ENCODE results near the gene TUBGCP6. TPM values are rescaled to one million over a fixed set of nuclear protein-coding genes. Genes with fewer than 3 reads are reported as not detected.

TUBGCP6 gene
- total RNA-seq, 1 experiment from 2014 or later = 38.6 TPM

DNA sequence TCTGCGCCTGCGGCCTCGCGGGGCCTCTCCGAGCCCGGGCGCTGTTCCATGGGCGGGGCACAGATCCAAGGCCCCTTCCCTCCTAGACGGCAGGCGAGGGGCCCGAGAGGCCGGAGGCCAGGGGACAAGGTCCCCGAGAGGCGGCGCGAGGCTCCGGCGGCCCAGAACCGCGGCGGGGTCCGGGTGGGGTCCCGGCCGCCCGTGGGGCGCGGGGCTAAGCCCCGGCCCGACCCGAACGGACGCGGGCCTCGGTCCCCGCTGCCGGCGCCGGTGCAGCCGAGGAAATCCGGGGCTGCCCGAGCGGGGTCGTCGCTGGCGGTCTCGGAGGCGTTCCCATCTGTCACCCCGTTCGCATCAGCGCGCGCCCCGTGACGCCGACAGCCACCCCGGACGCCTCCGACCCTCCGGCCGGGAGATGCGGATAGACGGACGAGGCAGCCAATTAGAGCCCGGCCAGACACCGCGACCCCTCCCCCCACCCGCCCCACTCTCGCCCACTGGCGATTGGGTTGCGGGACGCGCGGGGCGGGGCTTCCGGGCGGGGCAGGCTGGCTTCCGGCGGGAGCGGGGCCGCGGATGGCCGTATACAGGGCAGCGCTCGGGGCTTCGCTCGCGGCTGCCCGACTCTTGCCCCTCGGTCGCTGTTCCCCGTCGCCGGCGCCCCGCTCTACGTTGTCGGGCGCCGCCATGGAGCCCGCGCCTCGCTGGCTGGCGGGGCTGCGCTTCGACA is 44.2 kb downstream of the TUBGCP6 start, which contains the start of gene SELENOO:
Gene SELENOO, plus strand, starts transcription at position 551 of the 730 bp plus-strand sequence. Its CDS starts 26 bp downstream, at position 577.
- RAD21 ChIA-PET (ENCODE audit: low non-redundant PET in 1 of 2, low total read pairs in 2 of 2, uncharacterized antibody in 2 of 2, unreplicated experiment in 2 of 2) = no interaction called here
- peak within 1 kb of the TSS; percentile 67 for H3K9ac ChIP-seq (ENCODE audit: low read length)

More for the DNA sequence above, 44.2 kb downstream of the TUBGCP6 start, which contains the start of gene SELENOO:
- Histone ChIP-seq H2AFZ (ENCODE audit: low read depth, low read length, poor library complexity, severe bottlenecking) (no peak within 1 kb of the TSS), H3K9me2 (ENCODE audit: insufficient read depth) (no peaks in the 10 kb centered on the region), H3K9me3 (ENCODE audit: control insufficient read depth in 1 of 2, insufficient read depth in 1 of 2, low read depth in 1 of 2, low read length in 2 of 2) (peaks cover 0 to 8% of the 10 kb centered on the region in 2 experiments; a peak in 1 of 4 replicates), H3K27ac (ENCODE audit: low read depth, low read length) (peak within 1 kb of the TSS; percentile 93), H3K36me3 (ENCODE audit: control insufficient read depth in 1 of 2, insufficient read depth in 2 of 2, low read length in 2 of 2) (peaks cover 0 to 12% of the 10 kb centered on the region in 2 experiments; a peak in 2 of 4 replicates), H3K4me1 (ENCODE audit: control insufficient read depth in 1 of 2, insufficient read depth in 2 of 2, low read length in 2 of 2) (peaks cover 9 to 19% of the 10 kb centered on the region in 2 experiments; a peak in 3 of 4 replicates), H4K20me1 (ENCODE audit: insufficient read depth) (no peaks in the 10 kb centered on the region), H3K4me2 (ENCODE audit: low read length) (peak within 1 kb of the TSS; percentile 95), H3K79me2 (ENCODE audit: insufficient read depth, low read length) (peaks cover 10% of the 10 kb centered on the region), H3K4me3 (replicated peaks in 1 of 2; ENCODE audit: low read depth in 1 of 2, low read length in 2 of 2) (peak within 1 kb of the TSS; percentile 61 to 65), H3K27me3 (ENCODE audit: insufficient read depth, low read length) (no peaks in the 10 kb centered on the region)
- intact Hi-C loops (cut with micrococcal nuclease) = loop anchor here (10.0 kb wide), 1 partner anchor 266 kb away; no protein-coding TSS in a partner anchor
- ATAC-seq (peak; percentile 89), DNase-seq (ENCODE audit: low read depth, low spot score) (peak; percentile 72)
- BruUV-seq (replicated peaks) = no TSS peak
- POLR2A ChIA-PET = no interaction called here
- CTCF ChIA-PET = no interaction called here
- TF ChIP-seq POLR2AphosphoS5 (IDR thresholded peaks at IDR 0.05; ENCODE audit: low read depth, low read length) (peak; percentile 79), POLR2A (IDR thresholded peaks at IDR 0.05; ENCODE audit: borderline replicate concordance, extremely low read depth, insufficient read depth, insufficient read length) (peak; percentile 51), YY1 (IDR thresholded peaks at IDR 0.05; ENCODE audit: extremely low read depth, insufficient replicate concordance, low read depth, low read length) (peak; percentile 80), ZNF274 (IDR thresholded peaks at IDR 0.05; ENCODE audit: low read depth, low read length) (no peak), SRF (IDR thresholded peaks at IDR 0.05; ENCODE audit: low read depth) (no peak), EZH2phosphoT487 (IDR thresholded peaks at IDR 0.05; ENCODE audit: borderline replicate concordance) (no peak), RAD21 (IDR thresholded peaks at IDR 0.05; ENCODE audit: low read depth) (no peak), EGR1 (IDR thresholded peaks at IDR 0.05; ENCODE audit: low read depth) (peak; percentile 10; the same call in 1 of the 2 replicates), SP1 (IDR thresholded peaks at IDR 0.05; ENCODE audit: low read depth) (peak; percentile 84), EZH2 (IDR thresholded peaks at IDR 0.05) (no peak), ELF1 (IDR thresholded peaks at IDR 0.05; ENCODE audit: borderline replicate concordance, low read depth) (no peak), ZFX (IDR thresholded peaks at IDR 0.05) (no peak), CBX3 (IDR thresholded peaks at IDR 0.05; ENCODE audit: low read depth) (no peak), REST (IDR thresholded peaks at IDR 0.05; ENCODE audit: low read depth) (no peak), CEBPB (IDR thresholded peaks at IDR 0.05; ENCODE audit: low read depth) (no peak), FOSL1 (IDR thresholded peaks at IDR 0.05; ENCODE audit: low read depth) (no peak), JUND (IDR thresholded peaks at IDR 0.05) (no peak)
- TF ChIP-seq, protein P1, sequence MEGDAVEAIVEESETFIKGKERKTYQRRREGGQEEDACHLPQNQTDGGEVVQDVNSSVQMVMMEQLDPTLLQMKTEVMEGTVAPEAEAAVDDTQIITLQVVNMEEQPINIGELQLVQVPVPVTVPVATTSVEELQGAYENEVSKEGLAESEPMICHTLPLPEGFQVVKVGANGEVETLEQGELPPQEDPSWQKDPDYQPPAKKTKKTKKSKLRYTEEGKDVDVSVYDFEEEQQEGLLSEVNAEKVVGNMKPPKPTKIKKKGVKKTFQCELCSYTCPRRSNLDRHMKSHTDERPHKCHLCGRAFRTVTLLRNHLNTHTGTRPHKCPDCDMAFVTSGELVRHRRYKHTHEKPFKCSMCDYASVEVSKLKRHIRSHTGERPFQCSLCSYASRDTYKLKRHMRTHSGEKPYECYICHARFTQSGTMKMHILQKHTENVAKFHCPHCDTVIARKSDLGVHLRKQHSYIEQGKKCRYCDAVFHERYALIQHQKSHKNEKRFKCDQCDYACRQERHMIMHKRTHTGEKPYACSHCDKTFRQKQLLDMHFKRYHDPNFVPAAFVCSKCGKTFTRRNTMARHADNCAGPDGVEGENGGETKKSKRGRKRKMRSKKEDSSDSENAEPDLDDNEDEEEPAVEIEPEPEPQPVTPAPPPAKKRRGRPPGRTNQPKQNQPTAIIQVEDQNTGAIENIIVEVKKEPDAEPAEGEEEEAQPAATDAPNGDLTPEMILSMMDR (IDR thresholded peaks at IDR 0.05 in 2 of 3, conservative IDR thresholded peaks at IDR 0.05 in 1 of 3; ENCODE audit: borderline replicate concordance in 1 of 3, insufficient read depth in 1 of 3, low read depth in 2 of 3, low read length in 2 of 3) = no peak
- TF ChIP-seq, protein P2, sequence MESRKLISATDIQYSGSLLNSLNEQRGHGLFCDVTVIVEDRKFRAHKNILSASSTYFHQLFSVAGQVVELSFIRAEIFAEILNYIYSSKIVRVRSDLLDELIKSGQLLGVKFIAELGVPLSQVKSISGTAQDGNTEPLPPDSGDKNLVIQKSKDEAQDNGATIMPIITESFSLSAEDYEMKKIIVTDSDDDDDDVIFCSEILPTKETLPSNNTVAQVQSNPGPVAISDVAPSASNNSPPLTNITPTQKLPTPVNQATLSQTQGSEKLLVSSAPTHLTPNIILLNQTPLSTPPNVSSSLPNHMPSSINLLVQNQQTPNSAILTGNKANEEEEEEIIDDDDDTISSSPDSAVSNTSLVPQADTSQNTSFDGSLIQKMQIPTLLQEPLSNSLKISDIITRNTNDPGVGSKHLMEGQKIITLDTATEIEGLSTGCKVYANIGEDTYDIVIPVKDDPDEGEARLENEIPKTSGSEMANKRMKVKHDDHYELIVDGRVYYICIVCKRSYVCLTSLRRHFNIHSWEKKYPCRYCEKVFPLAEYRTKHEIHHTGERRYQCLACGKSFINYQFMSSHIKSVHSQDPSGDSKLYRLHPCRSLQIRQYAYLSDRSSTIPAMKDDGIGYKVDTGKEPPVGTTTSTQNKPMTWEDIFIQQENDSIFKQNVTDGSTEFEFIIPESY (IDR thresholded peaks at IDR 0.05; ENCODE audit: extremely low read depth, insufficient replicate concordance, low read length) = no peak

All from HCT116 (cell line).